ENCODE measurements around the gene HDAC9.
"Not testable (repeated sequence)": the region's sequence is repeated elsewhere in the genome, so short reads cannot be mapped to it uniquely, and the experiment has no call there.

The HDAC9 gene

DNA sequence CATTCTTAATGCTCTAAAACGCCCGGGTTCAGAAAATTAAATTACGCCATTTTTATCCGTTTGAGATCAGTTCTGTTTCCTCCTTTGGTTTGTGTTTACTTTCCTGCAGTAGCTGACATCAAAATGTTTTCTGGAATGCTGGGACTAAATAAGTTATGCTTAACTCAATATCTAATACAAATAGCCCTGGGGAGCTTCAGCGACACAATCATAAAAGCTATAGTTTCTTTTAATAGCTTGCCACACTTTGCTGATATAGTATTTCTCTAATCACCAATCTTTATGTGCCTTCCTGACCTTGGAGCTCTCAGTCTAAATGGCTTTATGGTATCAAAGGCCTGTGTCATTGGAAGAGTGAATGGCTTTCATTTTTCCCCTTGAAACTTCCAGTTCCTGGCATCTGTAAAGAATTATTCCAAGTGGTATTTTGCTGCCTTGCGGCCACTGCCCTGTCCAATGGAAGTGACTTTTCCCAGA, 202.7 kb downstream of the HDAC9 start:
- FAIRE-seq = no peak
- no peak for DNase-seq (ENCODE audit: insufficient read length, low spot score)

DNA sequence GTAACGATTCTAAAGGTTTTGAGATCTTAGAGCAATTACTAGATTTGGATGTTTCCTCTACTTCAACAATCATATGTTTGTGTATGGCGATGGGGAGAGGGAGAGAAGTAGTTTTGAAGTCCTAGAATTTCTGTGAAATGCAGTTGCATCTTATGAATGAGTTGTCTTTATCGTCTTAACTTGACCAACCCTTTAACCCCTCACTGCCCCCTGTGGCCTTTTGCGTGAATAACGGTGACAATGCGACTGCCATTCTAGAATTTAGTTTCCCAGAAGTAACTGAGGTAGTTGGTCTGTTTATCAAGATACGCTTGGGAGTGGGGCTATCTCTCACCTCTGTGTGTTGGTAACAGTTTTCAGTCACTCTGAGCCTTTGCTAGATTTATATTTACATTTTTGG, 204.6 kb downstream of the HDAC9 start:
- DNase-seq (ENCODE audit: insufficient read length, low spot score) = no peak
- FAIRE-seq = no peak

DNA sequence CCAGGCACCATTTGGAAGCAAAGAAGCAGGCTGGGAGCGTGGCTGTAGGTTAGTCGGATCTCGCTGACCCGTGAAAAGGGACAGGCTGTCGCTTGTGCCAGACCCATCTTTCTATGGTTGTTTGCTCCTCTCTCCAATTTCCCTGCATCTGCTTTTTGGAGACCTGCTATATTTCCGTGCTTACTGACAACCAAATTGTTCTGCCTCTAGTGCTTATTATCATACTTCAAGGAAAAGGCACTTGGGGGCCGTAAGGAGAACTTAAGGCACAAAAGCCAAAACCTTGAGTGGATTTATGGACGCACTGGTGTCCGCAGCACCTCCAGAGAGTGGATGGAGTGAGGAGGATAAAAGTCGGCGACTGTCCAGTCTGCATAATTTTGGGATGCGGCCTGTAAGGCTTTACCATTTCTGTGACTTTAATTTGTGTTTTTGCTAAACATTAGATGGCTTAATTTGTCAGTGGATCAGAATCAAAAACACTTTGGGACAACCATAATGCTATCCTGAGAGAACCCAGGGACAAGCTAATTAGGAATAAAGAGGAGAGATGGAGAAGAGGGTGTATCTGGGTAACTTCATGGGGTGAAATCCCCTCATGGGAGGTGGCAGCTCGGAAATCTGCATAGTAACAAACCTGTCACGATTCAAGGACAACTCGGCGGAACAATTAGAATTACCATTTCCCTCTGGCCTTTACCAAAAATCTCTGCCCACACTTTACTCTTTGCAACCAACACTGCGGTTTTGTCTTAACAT, 206.7 kb downstream of the HDAC9 start:
- no peak for DNase-seq (ENCODE audit: insufficient read length, low spot score)
- FAIRE-seq = no peak

DNA sequence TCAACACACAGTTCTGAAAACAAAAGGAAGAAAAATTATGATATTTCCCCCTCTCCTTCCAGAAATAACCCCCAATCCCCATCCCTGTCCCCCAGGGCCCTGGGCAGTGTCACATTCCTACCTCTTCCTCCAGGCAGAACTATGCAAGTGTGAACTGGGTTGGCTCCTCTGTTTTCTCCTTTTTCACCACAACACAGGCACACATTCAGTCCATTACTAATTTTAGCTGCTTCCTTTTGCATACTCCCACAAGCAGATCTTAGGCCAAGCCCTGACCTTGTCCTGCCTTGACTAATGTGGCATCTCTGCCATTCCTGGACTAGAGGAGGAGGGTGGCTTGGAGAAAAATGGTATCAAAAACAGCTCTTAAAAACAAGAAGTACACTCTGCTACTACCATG, 208.1 kb downstream of the HDAC9 start:
- no peak for DNase-seq (ENCODE audit: insufficient read length, low spot score)
- no peak for FAIRE-seq

DNA sequence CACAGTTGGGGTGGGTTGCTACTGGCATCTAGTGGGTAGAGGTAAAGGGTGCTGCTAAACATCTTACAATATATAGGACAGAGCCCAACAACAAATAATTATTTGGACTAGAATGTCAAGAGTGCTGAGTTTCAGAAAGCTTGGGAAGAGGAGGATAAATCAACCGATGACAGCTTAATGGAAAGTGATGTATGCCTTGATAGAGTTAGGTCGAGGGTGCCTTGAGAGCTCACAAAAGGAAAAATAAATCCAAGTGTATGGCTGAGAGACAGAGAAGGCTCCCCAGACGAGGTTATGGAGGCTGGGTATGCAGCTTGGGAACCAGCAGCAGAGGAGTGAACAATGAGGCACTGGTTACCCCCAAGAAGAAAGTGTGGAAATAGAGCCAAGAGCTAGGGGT, 211.1 kb downstream of the HDAC9 start:
- FAIRE-seq = no peak
- no peak for DNase-seq (ENCODE audit: insufficient read length, low spot score)

DNA sequence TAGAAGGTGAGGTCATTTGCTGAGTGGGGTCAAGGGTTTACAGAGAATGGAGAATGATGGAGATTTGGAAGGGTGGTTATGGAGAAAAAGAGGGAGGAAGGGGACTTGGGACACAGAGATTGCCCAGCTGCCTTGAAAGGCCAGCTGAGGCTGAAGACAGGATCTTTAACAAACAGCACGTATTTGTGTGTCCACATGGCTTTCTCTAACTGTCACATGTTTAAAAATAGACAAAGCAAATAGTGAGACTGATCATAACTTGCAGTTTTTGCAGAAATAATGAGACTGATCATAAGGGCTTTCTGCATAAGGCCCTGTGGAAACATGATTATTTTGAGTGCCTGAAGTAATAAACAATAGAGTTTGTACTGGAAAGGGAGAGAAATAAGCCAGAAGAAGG, 212.7 kb downstream of the HDAC9 start:
- DNase-seq (ENCODE audit: insufficient read length, low spot score) = no peak

DNA sequence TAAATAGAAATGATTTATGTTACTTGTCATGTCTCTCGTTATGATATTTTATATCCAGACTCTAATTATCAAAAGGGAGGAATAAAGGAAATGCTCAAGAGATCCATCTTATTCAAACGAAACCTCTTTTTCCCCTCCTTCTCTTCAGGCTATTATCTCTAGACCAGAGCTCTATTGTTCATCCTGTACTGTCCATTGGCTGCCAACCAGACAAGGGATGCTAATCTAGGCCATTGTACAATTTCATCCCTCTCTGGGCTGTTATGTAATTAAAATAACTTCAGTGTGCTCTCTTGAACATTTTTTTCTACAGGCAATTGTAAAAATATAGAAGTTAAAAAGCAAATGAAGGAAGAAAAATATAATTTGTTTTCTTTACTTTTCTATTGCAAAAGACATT, 220.4 kb downstream of the HDAC9 start:
- no peak for FAIRE-seq
- no peak for DNase-seq (ENCODE audit: insufficient read length, low spot score)

More for the DNA sequence above, 212.7 kb downstream of the HDAC9 start:
- FAIRE-seq = no peak

DNA sequence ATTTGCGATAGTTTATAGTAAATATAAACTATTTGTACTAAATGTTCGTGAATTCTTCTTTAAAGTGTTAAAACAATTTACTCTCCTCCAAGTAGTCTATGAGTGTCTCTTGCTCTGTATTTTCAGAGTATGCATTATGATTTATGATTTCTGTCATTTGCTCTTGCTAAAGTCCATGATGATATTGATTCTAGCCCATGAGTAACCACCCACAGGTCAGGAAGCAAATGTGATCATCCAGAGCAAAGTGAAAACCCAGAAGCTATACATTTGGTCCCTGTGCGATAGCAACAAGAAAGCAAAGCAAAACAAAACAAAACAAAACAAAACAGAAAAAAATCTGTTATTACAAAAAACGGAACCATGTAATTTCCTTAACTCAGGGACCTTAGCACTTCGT, 225.9 kb downstream of the HDAC9 start:
- DNase-seq (ENCODE audit: insufficient read length, low spot score) = no peak
- no peak for FAIRE-seq

DNA sequence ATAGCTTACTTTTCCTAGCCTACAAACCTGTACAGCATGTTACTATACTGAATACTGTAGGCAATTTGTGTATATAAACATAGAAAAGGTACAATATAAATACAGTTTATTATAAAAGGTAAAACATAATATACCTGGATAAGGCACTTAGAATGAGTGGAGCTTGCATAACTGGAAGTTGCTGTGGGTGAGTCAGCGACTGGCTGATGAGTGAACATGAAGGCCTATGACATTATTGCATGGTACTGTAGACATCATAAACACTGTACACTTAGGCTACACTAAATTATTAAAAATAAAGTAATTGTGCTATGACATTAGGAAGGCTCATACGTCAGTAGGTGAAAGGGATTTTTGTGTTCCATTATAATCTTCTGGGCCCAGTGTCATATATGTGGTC, 228.8 kb downstream of the HDAC9 start:
- FAIRE-seq = no peak
- DNase-seq (ENCODE audit: insufficient read length, low spot score) = no peak

DNA sequence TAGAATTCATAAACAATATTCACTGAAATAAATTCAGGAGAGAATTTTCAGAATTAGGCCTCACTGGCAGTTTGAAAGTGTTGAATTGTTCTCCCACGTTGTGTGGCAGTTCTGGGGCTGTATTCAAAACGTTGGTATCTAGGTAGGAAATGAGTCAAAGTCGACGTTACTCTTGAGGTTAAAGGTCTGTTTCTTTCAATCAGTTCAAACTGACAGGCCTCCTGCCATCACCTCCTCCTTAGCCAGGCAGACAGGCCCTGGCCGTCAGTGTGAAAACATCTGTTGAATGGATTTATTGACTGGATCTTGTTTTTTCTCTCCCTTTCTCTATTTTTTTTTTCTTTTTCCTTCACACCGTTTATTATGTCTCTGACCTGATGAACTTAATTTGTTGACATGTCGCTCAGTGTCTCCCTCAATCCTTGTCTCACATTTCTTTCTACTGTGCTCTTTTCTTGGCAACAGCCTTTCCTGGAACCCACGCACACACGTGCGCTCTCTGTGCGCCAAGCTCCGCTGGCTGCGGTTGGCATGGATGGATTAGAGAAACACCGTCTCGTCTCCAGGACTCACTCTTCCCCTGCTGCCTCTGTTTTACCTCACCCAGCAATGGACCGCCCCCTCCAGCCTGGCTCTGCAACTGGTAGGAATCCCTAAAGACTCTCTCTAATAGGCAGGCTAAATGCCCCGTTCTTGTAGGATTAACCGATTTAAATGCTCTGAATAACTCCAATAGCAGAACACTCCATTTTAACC, 231.7 kb downstream of the HDAC9 start:
- DNase-seq (ENCODE audit: insufficient read length, low spot score) = no peak
- no peak for FAIRE-seq

DNA sequence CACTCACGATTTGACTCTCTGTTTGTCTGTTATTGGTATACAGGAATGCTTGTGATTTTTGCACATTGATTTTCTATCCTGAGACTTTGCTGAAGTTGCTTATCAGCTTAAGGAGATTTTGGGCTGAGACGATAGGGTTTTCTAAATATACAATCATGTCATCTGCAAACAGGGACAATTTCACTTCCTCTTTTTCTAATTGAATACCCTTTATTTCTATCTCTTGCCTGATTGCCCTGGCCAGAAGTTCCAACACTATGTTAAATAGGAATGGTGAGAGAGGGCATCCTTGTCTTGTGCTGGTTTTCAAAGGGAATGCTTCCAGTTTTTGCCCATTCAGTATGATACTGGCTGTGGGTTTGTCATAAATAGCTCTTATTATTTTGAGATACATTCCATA, 240.5 kb downstream of the HDAC9 start:
- not testable (repeated sequence) for FAIRE-seq; DNase-seq (ENCODE audit: insufficient read length, low spot score)

DNA sequence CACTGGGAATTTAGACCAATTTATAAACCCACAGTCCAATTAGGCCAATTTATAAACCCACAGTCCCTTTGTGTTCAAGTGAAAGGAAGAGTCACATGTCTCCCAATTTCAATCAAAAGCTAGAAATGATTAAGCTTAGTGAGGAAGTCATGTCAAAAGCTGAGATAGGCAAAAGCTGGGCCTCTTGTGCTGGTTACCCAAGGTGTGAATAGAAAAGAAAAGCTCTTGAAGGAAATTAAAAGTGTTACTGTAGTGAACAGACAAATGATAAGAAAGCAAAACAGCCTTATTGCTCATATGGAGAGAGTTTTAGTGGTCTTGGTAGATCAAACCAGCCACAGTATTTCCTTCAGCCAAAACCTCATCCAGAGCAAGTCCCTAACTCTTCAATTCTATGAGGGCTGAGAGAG, 245.0 kb downstream of the HDAC9 start:
- DNase-seq (ENCODE audit: insufficient read length, low spot score) = no peak
- FAIRE-seq = no peak

DNA sequence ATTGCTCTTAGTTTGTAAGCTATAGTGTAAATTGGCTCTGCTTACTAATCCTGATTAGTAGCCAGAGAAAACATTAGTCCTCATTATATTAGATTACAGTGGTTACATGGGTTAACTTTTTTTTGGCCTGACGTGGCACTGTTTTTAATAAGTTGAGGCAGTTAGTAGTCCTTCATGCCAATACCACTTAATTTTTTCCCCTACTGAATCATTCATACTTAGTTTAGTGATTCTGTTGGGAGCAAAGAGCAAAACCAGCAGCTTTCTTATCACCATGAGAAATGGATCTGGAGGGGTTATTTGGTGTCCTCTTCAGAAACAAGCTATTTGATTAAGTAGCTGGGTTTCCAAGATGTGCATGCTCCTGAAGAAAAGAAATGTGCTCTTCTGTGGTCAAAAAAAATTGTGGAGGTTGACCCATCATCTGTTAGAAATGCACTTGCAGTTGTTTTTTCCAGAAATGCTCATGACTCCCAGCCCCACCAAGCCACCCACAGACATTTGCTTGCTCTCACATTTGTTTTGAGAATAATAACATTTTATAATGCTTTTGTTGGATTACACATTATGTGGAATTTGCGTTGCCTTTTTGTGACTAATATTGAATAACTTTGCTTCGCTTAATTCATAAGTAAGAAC, 258.5 kb downstream of the HDAC9 start:
- FAIRE-seq (no peak), DNase-seq (ENCODE audit: insufficient read length, low spot score) (no peak)

DNA sequence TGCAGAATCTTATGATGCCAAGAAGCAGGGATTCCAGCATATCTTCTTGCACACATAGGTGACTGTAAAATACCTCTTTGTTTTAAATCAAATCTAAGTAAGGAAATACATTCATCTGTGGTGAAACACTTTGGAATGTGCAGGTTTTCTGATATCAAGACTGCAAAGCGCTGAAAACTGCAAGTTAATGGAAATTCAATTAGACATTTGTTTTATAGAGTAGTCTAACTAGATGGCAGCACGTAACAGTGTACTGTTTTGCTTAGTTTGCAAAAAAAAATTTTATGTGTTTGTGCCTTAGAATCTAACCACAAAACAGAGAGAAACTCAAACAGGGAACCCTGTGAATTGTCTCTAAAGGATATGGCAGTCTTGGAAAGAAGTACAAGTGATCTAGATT, 259.2 kb downstream of the HDAC9 start:
- FAIRE-seq = no peak
- DNase-seq (ENCODE audit: insufficient read length, low spot score) = no peak

DNA sequence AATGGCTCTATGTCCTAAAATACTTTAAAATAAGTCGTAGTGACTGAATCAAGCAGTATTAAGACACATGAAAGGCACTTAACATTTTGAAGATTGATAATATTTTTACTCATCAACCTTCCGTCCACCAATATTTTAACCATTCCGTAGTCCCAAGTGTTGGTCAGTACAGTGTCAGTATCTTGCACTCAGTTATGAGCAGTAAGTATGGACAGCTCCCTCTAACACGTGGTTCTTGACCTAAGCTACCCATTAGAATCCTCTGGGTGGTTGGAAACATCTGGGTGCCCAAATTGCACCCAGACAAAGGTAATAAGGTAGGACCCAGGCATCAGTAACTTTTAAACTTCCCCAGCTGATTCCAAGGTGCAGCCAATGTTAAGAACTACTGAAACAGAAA, 260.2 kb downstream of the HDAC9 start:
- FAIRE-seq (no peak), DNase-seq (ENCODE audit: insufficient read length, low spot score) (no peak)

DNA sequence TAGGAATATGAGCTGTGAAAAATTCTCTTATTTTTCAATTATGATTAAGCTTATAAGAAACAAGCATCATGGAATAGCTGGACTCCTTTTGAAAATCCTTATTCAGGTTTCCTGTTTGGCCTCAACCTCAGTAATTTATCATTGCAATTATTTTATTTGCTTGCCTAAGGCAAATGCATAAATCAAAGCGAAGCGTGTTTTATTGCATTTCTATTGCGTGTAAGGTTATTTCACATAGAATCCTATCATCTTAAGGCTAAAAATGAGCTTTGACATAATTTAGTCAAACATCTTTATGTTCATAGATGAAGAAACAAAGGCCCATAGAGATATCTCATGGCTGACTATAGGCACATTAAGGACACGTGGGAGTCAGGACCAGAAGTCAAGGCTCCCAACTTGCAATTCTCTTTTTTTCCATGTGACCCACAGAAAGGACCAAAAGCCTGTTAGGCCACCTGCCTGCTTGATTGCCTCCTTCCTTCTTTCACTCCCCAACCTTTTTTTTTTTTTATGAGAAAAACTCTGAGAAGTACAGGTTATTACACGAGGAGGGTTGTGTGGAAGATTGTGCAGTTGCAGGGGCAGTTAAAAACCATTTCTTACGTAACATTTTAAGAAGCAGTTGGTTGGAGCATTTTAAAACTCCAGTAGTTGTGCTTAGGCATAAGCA, 261.0 kb downstream of the HDAC9 start:
- FAIRE-seq = no peak
- DNase-seq (ENCODE audit: insufficient read length, low spot score) = no peak

DNA sequence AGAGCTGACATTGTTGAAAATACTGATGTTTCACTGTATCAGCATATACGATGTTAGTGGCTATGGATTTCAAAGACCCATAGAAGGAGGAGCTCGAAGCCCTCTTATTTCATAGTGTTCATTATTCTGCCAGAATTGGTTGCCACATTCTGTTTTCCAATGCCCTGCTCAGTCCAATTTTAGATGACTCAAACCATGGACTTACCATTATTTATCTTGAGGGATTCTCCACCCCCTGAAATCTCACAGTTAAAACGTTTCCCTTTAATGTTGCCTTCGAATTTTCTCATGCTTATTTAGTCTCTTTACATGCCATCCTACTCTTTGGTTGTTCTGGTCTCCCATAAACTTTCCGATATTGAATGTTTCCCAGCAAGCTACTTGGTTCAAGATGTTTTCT, 264.5 kb downstream of the HDAC9 start:
- FAIRE-seq = no peak

DNA sequence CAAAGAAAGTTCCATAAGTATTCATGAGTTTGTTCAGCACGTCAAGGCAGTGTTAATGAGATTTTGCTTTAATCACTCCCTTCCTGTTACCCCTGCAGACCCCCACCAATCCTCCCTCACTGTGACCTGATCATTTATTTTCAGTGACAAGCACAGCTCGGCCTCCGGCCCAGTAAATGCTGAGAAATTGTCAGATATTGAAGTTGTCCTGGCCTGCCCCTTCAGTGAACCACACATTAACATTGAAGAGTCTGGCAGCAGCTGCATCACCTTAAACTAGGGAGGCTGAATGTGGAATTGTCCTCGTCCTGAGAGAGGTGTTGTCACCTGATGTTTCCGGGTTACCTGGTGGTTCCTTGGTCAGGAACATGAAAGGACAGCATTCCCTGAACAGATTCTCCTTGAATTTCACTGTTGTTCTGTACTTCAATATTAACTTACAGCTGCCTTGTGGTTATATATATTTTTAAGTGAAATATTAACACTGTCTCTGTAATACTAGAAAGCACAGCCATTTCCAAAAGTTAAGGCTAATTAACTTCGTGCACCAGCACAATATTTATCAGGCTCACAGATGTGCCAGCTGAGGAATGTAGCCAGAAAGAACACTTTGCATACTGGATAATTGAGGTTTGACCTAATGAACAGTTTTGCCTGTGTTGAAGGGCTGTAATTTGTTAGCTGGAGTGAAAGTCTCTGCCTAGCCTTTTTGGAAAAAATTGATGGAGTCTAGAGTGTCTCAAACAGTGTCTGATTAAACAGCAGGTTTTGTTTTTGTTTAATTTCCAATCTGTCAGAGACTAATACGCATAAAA, 265.3 kb downstream of the HDAC9 start:
- no peak for DNase-seq (ENCODE audit: insufficient read length, low spot score)

More for the DNA sequence above, 264.5 kb downstream of the HDAC9 start:
- no peak for DNase-seq (ENCODE audit: insufficient read length, low spot score)

DNA sequence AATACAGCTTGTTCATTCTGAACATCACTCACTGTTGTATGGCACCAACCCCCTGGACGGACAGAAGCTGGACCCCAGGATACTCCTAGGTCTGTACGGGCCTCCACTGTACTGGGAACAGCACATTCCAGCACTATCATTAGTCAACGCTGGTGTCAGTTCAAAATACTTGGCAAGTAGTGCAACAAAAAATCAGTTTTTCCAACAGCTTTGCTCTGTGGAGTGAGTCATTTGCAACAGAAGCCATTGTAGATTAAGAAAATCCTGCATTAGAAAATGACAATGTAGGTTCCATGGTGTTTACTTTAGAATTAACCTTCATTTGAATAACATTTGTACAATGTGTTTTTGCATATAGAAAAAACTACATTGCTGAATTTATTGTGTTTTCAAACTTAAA, 266.6 kb downstream of the HDAC9 start:
- no peak for FAIRE-seq
- DNase-seq (ENCODE audit: insufficient read length, low spot score) = peak; percentile 1

More for the DNA sequence above, 265.3 kb downstream of the HDAC9 start:
- no peak for FAIRE-seq

DNA sequence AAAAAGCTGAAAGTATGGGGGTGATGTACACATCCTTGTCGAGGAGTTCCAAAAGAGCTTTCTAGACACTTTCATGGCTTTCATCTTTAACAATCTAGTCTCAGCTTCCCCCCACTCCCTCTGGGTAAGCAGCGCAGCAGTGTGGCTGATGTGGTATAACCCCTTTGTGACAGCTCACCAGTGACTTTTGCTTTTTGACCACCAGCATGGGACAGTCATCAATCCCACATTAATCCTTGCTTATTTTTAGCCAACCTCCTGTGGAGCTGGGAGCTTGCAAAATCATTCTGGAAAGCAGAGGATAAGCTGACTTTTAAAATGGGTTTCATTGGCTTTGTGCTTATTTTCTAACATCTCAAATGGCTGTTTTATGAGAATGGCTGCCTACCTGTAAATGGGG, 272.7 kb downstream of the HDAC9 start:
- DNase-seq (ENCODE audit: insufficient read length, low spot score) (no peak), FAIRE-seq (no peak)

All from HTR-8/SVneo (cell line).